Measurements from ENCODE around the gene WIPF2. TPM values are rescaled to one million over a fixed set of nuclear protein-coding genes. Genes with fewer than 3 reads are reported as not detected.

WIPF2 gene
- polyA plus RNA-seq, 1 donor (not counting 4 experiments of a cell fraction or from before 2014, with no cell fraction given): 8.5 TPM

- dilution Hi-C loops (cut with MboI; ENCODE audit: extremely low pct_ligation_motif_present, low sequenced_read_pairs): no loop called here
- no peak overlapping the region for H3K4me2 ChIP-seq (ENCODE audit: control insufficient read depth, extremely low read depth, insufficient read depth, low read depth, low read length)
- H3K27me3 ChIP-seq (ENCODE audit: control insufficient read depth, extremely low read depth, insufficient read depth, low read length): no peaks in the 10 kb centered on the region
- FAIRE-seq (no peak), DNase-seq (ENCODE audit: low read depth, low spot score) (no peak)
- no peaks in the 10 kb centered on the region for H4K20me1 ChIP-seq (ENCODE audit: control insufficient read depth, extremely low read depth, insufficient read depth, low read length)
- no peak overlapping the region for H3K27ac ChIP-seq (ENCODE audit: control insufficient read depth, insufficient read depth, low read length)
- H3K9me3 ChIP-seq (ENCODE audit: control insufficient read depth, low read depth, low read length): no peaks in the 10 kb centered on the region
- no peak overlapping the region for H3K4me3 ChIP-seq (ENCODE audit: control insufficient read depth in 2 of 3, extremely low read depth in 1 of 3, insufficient read depth in 2 of 3, low read depth in 1 of 3, low read length in 3 of 3)
- H3K36me3 ChIP-seq (ENCODE audit: control insufficient read depth in 2 of 2, extremely low read depth in 1 of 2, insufficient read depth in 2 of 2, low read length in 2 of 2): peaks cover 1 to 6% of the 10 kb centered on the region in 2 experiments
- TF ChIP-seq, protein P1, sequence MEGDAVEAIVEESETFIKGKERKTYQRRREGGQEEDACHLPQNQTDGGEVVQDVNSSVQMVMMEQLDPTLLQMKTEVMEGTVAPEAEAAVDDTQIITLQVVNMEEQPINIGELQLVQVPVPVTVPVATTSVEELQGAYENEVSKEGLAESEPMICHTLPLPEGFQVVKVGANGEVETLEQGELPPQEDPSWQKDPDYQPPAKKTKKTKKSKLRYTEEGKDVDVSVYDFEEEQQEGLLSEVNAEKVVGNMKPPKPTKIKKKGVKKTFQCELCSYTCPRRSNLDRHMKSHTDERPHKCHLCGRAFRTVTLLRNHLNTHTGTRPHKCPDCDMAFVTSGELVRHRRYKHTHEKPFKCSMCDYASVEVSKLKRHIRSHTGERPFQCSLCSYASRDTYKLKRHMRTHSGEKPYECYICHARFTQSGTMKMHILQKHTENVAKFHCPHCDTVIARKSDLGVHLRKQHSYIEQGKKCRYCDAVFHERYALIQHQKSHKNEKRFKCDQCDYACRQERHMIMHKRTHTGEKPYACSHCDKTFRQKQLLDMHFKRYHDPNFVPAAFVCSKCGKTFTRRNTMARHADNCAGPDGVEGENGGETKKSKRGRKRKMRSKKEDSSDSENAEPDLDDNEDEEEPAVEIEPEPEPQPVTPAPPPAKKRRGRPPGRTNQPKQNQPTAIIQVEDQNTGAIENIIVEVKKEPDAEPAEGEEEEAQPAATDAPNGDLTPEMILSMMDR (optimal IDR thresholded peaks at IDR 0.05 in 1 of 3, IDR thresholded peaks at IDR 0.05 in 1 of 3, conservative IDR thresholded peaks at IDR 0.05 in 1 of 3; ENCODE audit: extremely low read depth in 1 of 3, insufficient read depth in 2 of 3, low read length in 3 of 3): no peak
- no peak for TF ChIP-seq EZH2 (IDR thresholded peaks at IDR 0.05; ENCODE audit: low read length)
- H3K4me1 ChIP-seq (ENCODE audit: control insufficient read depth, extremely low read depth, insufficient read depth, low read length): peaks cover 31% of the 10 kb centered on the region
- peaks cover 10% of the 10 kb centered on the region for H3K79me2 ChIP-seq (ENCODE audit: control insufficient read depth, insufficient read depth, low read length)
- no peak overlapping the region for H3K9ac ChIP-seq (ENCODE audit: control insufficient read depth, extremely low read depth, insufficient read depth, low read length)
- H2AFZ ChIP-seq (ENCODE audit: control insufficient read depth, low read length): no peak overlapping the region
- H3K9me1 ChIP-seq (ENCODE audit: control insufficient read depth, extremely low read depth, insufficient read depth, low read length): no peaks in the 10 kb centered on the region
Measured at GRCh38 chr17:40286473-40286872, 67.4 kb downstream of the WIPF2 start.

- Histone ChIP-seq H3K9me3 (ENCODE audit: control insufficient read depth, low read depth, low read length) (no peaks in the 10 kb centered on the region), H3K27me3 (ENCODE audit: control insufficient read depth, extremely low read depth, insufficient read depth, low read length) (no peaks in the 10 kb centered on the region), H3K4me1 (ENCODE audit: control insufficient read depth, extremely low read depth, insufficient read depth, low read length) (peaks cover 31% of the 10 kb centered on the region), H3K4me2 (ENCODE audit: control insufficient read depth, extremely low read depth, insufficient read depth, low read depth, low read length) (peak overlapping the region; percentile 30), H2AFZ (ENCODE audit: control insufficient read depth, low read length) (no peak overlapping the region), H3K36me3 (ENCODE audit: control insufficient read depth in 2 of 2, extremely low read depth in 1 of 2, insufficient read depth in 2 of 2, low read length in 2 of 2) (peaks cover under 1 to 7% of the 10 kb centered on the region in 2 experiments), H3K9me1 (ENCODE audit: control insufficient read depth, extremely low read depth, insufficient read depth, low read length) (no peaks in the 10 kb centered on the region), H3K79me2 (ENCODE audit: control insufficient read depth, insufficient read depth, low read length) (peaks cover 10% of the 10 kb centered on the region), H3K27ac (ENCODE audit: control insufficient read depth, insufficient read depth, low read length) (no peak overlapping the region), H3K9ac (ENCODE audit: control insufficient read depth, extremely low read depth, insufficient read depth, low read length) (no peak overlapping the region), H3K4me3 (ENCODE audit: control insufficient read depth in 2 of 3, extremely low read depth in 1 of 3, insufficient read depth in 2 of 3, low read depth in 1 of 3, low read length in 3 of 3) (no peak overlapping the region), H4K20me1 (ENCODE audit: control insufficient read depth, extremely low read depth, insufficient read depth, low read length) (no peaks in the 10 kb centered on the region)
- DNase-seq (ENCODE audit: low read depth, low spot score): no peak
- no peak for FAIRE-seq
- no peak for TF ChIP-seq EZH2 (IDR thresholded peaks at IDR 0.05; ENCODE audit: low read length)
- TF ChIP-seq, protein P1 (optimal IDR thresholded peaks at IDR 0.05 in 1 of 3, IDR thresholded peaks at IDR 0.05 in 1 of 3, conservative IDR thresholded peaks at IDR 0.05 in 1 of 3; ENCODE audit: extremely low read depth in 1 of 3, insufficient read depth in 2 of 3, low read length in 3 of 3): no peak
- dilution Hi-C loops (cut with MboI; ENCODE audit: extremely low pct_ligation_motif_present, low sequenced_read_pairs): no loop called here
Measured at GRCh38 chr17:40287159-40287493, 68.0 kb downstream of the WIPF2 start.

Data from keratinocyte (primary cell).